ENCODE measurements around the gene ADCK1. TPM values are rescaled to one million over a fixed set of nuclear protein-coding genes. Genes with fewer than 3 reads are reported as not detected.
"Not testable (repeated sequence)": the region's sequence is repeated elsewhere in the genome, so short reads cannot be mapped to it uniquely, and the experiment has no call there.

The ADCK1 gene
- total RNA-seq, 1 experiment from 2014 or later = 10.1 TPM

DNA sequence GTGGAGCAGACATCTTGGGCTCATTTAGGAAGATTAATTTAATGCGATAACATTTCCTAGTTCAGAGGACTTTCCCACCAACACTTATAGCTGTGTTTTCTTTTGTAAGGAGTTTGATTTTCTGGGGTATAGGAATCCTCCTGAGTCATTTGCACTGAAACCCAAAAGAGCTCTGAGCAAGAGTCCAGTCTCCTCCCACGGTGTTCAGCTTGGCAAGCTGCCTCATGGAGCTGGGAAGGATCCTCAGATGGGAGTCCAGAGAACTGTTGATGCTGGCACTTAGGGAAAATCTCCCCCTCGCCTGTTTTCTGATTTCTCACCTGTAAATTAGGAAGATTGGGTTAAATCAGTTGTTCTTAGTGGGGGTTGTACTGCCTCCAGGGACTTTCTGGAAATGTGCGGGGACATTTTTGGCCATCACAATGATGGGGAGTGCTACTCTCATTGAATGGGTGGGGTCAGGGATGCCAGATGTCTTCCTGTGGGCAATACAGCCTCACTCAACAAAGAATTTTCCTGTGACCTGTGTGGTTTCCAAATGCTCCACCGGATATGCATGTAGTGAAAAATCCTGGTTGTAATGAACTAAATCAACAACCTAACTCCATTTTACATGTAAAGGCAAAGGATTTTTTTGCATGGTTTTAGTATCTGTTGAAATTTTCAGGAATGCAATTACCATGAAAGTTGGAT lies 150.6 kb downstream of the ADCK1 start:
- no peaks in the 10 kb centered on the region for H3K9me3 ChIP-seq (ENCODE audit: control insufficient read depth, insufficient read depth, low read depth, low read length)
- in situ Hi-C loops (cut with HindIII; ENCODE audit: low pct_unique_long_range_greater_than_20kb, low sequenced_read_pairs) = no loop called here
- POLR2A ChIA-PET = interaction anchor here (0.5 to 0.7 kb wide), 2 partner anchors 19 to 344 kb away, joined by 4 to 6 read pairs; no protein-coding TSS in a partner anchor

DNA sequence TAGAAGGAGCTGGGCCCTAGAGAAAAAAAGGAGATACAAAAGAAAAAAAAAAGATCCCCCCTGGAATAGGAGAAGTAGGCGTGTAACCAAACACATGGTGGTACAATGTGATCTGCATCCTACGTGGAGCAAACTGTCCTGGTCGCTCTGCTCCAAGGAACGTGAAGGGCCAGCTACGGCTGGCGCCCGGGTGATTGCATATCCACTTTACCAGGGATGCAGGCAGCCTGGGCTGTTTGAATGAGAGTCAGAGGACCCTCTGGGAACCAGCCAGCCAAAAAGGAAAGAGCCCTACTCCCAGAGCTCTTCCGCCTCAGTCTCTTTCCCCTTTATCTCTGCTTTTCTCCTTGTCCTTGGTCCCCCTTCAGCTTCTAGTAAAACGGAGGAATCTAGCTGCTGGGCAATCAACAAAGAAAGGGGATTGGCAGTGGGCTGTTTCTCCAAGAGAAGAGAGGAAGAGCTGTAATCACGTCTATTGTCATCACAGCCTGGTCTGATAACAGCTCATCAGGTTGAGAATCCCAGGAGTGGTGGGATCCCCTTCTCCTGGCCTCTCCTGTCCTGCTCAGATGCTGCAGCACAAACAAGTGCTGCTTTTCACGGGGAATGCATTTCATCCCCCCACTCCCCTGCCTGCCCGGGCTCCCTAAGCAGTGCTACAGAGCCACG lies 156.0 kb downstream of the ADCK1 start:
- TF ChIP-seq, protein P1, sequence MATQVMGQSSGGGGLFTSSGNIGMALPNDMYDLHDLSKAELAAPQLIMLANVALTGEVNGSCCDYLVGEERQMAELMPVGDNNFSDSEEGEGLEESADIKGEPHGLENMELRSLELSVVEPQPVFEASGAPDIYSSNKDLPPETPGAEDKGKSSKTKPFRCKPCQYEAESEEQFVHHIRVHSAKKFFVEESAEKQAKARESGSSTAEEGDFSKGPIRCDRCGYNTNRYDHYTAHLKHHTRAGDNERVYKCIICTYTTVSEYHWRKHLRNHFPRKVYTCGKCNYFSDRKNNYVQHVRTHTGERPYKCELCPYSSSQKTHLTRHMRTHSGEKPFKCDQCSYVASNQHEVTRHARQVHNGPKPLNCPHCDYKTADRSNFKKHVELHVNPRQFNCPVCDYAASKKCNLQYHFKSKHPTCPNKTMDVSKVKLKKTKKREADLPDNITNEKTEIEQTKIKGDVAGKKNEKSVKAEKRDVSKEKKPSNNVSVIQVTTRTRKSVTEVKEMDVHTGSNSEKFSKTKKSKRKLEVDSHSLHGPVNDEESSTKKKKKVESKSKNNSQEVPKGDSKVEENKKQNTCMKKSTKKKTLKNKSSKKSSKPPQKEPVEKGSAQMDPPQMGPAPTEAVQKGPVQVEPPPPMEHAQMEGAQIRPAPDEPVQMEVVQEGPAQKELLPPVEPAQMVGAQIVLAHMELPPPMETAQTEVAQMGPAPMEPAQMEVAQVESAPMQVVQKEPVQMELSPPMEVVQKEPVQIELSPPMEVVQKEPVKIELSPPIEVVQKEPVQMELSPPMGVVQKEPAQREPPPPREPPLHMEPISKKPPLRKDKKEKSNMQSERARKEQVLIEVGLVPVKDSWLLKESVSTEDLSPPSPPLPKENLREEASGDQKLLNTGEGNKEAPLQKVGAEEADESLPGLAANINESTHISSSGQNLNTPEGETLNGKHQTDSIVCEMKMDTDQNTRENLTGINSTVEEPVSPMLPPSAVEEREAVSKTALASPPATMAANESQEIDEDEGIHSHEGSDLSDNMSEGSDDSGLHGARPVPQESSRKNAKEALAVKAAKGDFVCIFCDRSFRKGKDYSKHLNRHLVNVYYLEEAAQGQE (IDR thresholded peaks at IDR 0.05; ENCODE audit: insufficient read depth in 1 of 2, low read depth in 2 of 2, low read length in 1 of 2) = no peak
- TF ChIP-seq POLR2AphosphoS5 (IDR thresholded peaks at IDR 0.05; ENCODE audit: low read depth, low read length) (no peak), TCF7L2 (IDR thresholded peaks at IDR 0.05; ENCODE audit: low read depth, low read length) (no peak)
- ChIA-PET POLR2A (no interaction called here), CTCF (no interaction called here)
- H3K27me3 ChIP-seq (ENCODE audit: control insufficient read depth, insufficient read depth, low read length) = no peaks in the 10 kb centered on the region; the same call in 1 of the 2 replicates
- H3K36me3 ChIP-seq (ENCODE audit: control insufficient read depth, insufficient read depth, low read length) = no peaks in the 10 kb centered on the region
- BruUV-seq (replicated peaks) = no TSS peak
- intact Hi-C loops (cut with micrococcal nuclease; ENCODE audit: unreplicated experiment) = no loop called here
- no peak for DNase-seq (ENCODE audit: low read depth, low spot score)
- H3K9me3 ChIP-seq (ENCODE audit: control insufficient read depth, insufficient read depth, low read depth, low read length) = no peaks in the 10 kb centered on the region
- no peak overlapping the region for H3K27ac ChIP-seq (ENCODE audit: low read length)
- in situ Hi-C loops (cut with HindIII; ENCODE audit: low pct_unique_long_range_greater_than_20kb, low sequenced_read_pairs) = no loop called here
- no peaks in the 10 kb centered on the region for H3K4me1 ChIP-seq (ENCODE audit: control insufficient read depth, insufficient read depth, low read length)
- no peak overlapping the region for H3K4me3 ChIP-seq (ENCODE audit: low read depth in 2 of 2, low read length in 2 of 2)
- no peak for ATAC-seq

More for the DNA sequence above, 150.6 kb downstream of the ADCK1 start:
- Histone ChIP-seq H3K4me3 (ENCODE audit: low read depth in 2 of 2, low read length in 2 of 2) (no peak overlapping the region), H3K4me1 (ENCODE audit: control insufficient read depth, insufficient read depth, low read length) (no peaks in the 10 kb centered on the region), H3K36me3 (ENCODE audit: control insufficient read depth, insufficient read depth, low read length) (no peaks in the 10 kb centered on the region), H3K27me3 (ENCODE audit: control insufficient read depth, insufficient read depth, low read length) (no peaks in the 10 kb centered on the region), H3K27ac (ENCODE audit: low read length) (no peak overlapping the region)
- no TSS peak for BruUV-seq (replicated peaks)
- TF ChIP-seq POLR2AphosphoS5 (IDR thresholded peaks at IDR 0.05; ENCODE audit: low read depth, low read length) (no peak), TCF7L2 (IDR thresholded peaks at IDR 0.05; ENCODE audit: low read depth, low read length) (no peak), SIN3A (IDR thresholded peaks at IDR 0.05; ENCODE audit: borderline replicate concordance, insufficient read depth, low read depth, low read length) (no peak)
- TF ChIP-seq, protein P1 (IDR thresholded peaks at IDR 0.05; ENCODE audit: insufficient read depth in 1 of 2, low read depth in 2 of 2, low read length in 1 of 2) = no peak
- TF ChIP-seq, protein P2, sequence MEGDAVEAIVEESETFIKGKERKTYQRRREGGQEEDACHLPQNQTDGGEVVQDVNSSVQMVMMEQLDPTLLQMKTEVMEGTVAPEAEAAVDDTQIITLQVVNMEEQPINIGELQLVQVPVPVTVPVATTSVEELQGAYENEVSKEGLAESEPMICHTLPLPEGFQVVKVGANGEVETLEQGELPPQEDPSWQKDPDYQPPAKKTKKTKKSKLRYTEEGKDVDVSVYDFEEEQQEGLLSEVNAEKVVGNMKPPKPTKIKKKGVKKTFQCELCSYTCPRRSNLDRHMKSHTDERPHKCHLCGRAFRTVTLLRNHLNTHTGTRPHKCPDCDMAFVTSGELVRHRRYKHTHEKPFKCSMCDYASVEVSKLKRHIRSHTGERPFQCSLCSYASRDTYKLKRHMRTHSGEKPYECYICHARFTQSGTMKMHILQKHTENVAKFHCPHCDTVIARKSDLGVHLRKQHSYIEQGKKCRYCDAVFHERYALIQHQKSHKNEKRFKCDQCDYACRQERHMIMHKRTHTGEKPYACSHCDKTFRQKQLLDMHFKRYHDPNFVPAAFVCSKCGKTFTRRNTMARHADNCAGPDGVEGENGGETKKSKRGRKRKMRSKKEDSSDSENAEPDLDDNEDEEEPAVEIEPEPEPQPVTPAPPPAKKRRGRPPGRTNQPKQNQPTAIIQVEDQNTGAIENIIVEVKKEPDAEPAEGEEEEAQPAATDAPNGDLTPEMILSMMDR (IDR thresholded peaks at IDR 0.05) = no peak
- intact Hi-C loops (cut with micrococcal nuclease; ENCODE audit: unreplicated experiment) = no loop called here
- CTCF ChIA-PET = no interaction called here
- DNase-seq (ENCODE audit: low read depth, low spot score) (no peak), ATAC-seq (no peak)

DNA sequence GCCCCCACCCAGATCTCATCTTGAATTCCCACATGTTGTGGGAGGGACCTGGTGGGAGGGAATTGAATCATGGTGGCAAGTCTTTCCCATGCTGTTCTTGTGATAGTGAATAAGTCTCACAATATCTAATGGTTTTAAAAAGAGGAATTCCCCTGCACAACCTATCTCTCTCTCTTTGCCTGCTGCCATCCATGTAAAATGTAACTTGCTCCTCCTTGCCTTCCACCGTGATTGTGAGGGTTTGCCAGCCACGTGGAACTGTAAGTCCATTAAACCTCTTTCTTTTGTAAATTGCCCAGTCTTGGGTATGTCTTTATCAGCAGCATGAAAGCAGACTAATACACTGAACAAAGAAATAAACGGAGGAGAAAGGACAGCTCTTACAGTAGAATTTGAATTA lies 159.8 kb downstream of the ADCK1 start:
- POLR2A ChIA-PET; H3K4me3 ChIP-seq (ENCODE audit: low read depth in 2 of 2, low read length in 2 of 2); in situ Hi-C loops (cut with HindIII; ENCODE audit: low pct_unique_long_range_greater_than_20kb, low sequenced_read_pairs); H3K36me3 ChIP-seq (ENCODE audit: control insufficient read depth, insufficient read depth, low read length); BruUV-seq (replicated peaks); H3K4me1 ChIP-seq (ENCODE audit: control insufficient read depth, insufficient read depth, low read length); CTCF ChIA-PET; DNase-seq (ENCODE audit: low read depth, low spot score); H3K9me3 ChIP-seq (ENCODE audit: control insufficient read depth, insufficient read depth, low read depth, low read length); intact Hi-C loops (cut with micrococcal nuclease; ENCODE audit: unreplicated experiment); H3K27me3 ChIP-seq (ENCODE audit: control insufficient read depth, insufficient read depth, low read length); ATAC-seq; H3K27ac ChIP-seq (ENCODE audit: low read length): not testable (repeated sequence)
